Panc1 (cell line): Measurements from ENCODE around the gene BLOC1S6. TPM values are rescaled to one million over a fixed set of nuclear protein-coding genes. Genes with fewer than 3 reads are reported as not detected.

Experiments
- ATAC-seq: fragments of 200-7000 bp; cut with Tn5 transposase; 2 replicates; pipeline ENCODE4 v1.9.1; 2020; ENCODE audit warnings: mild to moderate bottlenecking, moderate library complexity
- BruUV-seq: library from RNA; stranded (reverse); fragments of 400-500 nt; replicated peaks from 2 replicates; lab custom pipeline; 2021; lab: Mats Ljungman, UMichigan
- CTCF ChIA-PET: fragments of 300-600 bp; sonication (Branson Sonifier 250); formaldehyde crosslinking; loops from one replicate; lab custom pipeline; 2022; ENCODE audit warnings: antibody characterized with exemption; lab: Charles Lee
- POLR2A ChIA-PET: fragments of 300-600 bp; sonication (Branson Sonifier 250); formaldehyde crosslinking; loops from one replicate; lab custom pipeline; 2022; ENCODE audit warnings: antibody characterized with exemption; lab: Charles Lee
- DNase-seq: peaks from one replicate; pipeline ENCODE4 v3.0.0-alpha.2; 2010; ENCODE audit warnings: low read depth, low spot score
- H3K27ac ChIP-seq: 2 replicates; pipeline ENCODE4 v1.5.1; 2011; ENCODE audit warnings: mild to moderate bottlenecking, low read length, inconsistent platforms
- H3K27me3 ChIP-seq: fragments of 200-500 bp; sonication (Bioruptor generic); 2 replicates; pipeline ENCODE4 v1.6.0; 2014; ENCODE audit warnings: low read length, inconsistent platforms; ENCODE audit not compliant: control insufficient read depth, insufficient read depth
- H3K36me3 ChIP-seq: fragments of 200-500 bp; sonication (Bioruptor generic); 2 replicates; pipeline ENCODE4 v1.5.1; 2014; ENCODE audit warnings: inconsistent platforms, mild to moderate bottlenecking, low read length, moderate library complexity; ENCODE audit not compliant: control insufficient read depth, insufficient read depth
- H3K4me1 ChIP-seq: 2 replicates; pipeline ENCODE4 v1.5.1; 2011; ENCODE audit warnings: inconsistent platforms, mild to moderate bottlenecking, low read length, moderate library complexity; ENCODE audit not compliant: control insufficient read depth, insufficient read depth
- H3K4me3 ChIP-seq, 2 experiments: 2 replicates each; pipeline ENCODE4 v1.5.1; 2011 to 2012; ENCODE audit warnings: low read depth in 2 of 2, low read length in 2 of 2, mild to moderate bottlenecking in 2 of 2, inconsistent platforms in 1 of 2, moderate library complexity in 1 of 2
- H3K9me3 ChIP-seq: fragments of 200-500 bp; sonication (Bioruptor generic); 2 replicates; pipeline ENCODE4 v1.5.1; 2014; ENCODE audit warnings: low read depth, mild to moderate bottlenecking, inconsistent platforms, low read length, moderate library complexity; ENCODE audit not compliant: control insufficient read depth, insufficient read depth
- CTCF ChIP-seq: fragments of 450-650 bp; IDR thresholded peaks from 2 replicates; pipeline ENCODE4 v1.5.1; 2017; ENCODE audit warnings: mild to moderate bottlenecking
- POLR2AphosphoS5 ChIP-seq: IDR thresholded peaks from 2 replicates; pipeline ENCODE4 v1.6.1; 2012; ENCODE audit warnings: mild to moderate bottlenecking, low read depth, low read length, moderate library complexity
- SIN3A ChIP-seq: IDR thresholded peaks from 2 replicates; pipeline ENCODE4 v1.6.1; 2012; ENCODE audit warnings: low read depth, mild to moderate bottlenecking, low read length, moderate library complexity, borderline replicate concordance; ENCODE audit not compliant: insufficient read depth
- TCF7L2 ChIP-seq: IDR thresholded peaks from 2 replicates; pipeline ENCODE4 v1.6.1; 2011; ENCODE audit warnings: mild to moderate bottlenecking, low read depth, low read length, inconsistent platforms
- in situ Hi-C: cut with HindIII; loops from 2 replicates; pipeline ENCODE4 v1.10.0; 2016; ENCODE audit warnings: low sequenced_read_pairs, low pct_unique_long_range_greater_than_20kb
- intact Hi-C: fragments of 100-400 bp; cut with micrococcal nuclease; formaldehyde crosslinking; loops from one replicate; pipeline ENCODE4 v1.10.0; 2022; ENCODE audit not compliant: unreplicated experiment
- total RNA-seq: library from RNA; stranded (reverse); gene quantifications from one replicate; pipeline ENCODE4 v1.2.1, GENCODE V29; 2021; ENCODE audit not compliant: unreplicated experiment
- TF ChIP-seq, protein P1 (sequence below), 2 experiments: IDR thresholded peaks; 2 replicates each; pipeline ENCODE4 v1.6.1; 2011 to 2012; ENCODE audit warnings: low read depth in 2 of 2, control low read depth in 1 of 2, low read length in 1 of 2, mild to moderate bottlenecking in 1 of 2, moderate library complexity in 1 of 2; ENCODE audit not compliant: insufficient read depth in 1 of 2

BLOC1S6 gene
- total RNA-seq, 1 experiment from 2014 or later = 52.0 TPM

GRCh38 chr15:45550436-45550835 is 36.7 kb upstream of the BLOC1S6 start:
- no peak for ATAC-seq
- intact Hi-C loops = no loop called here
- in situ Hi-C loops = no loop called here
- CTCF ChIA-PET = no interaction called here
- TF ChIP-seq, protein P1, sequence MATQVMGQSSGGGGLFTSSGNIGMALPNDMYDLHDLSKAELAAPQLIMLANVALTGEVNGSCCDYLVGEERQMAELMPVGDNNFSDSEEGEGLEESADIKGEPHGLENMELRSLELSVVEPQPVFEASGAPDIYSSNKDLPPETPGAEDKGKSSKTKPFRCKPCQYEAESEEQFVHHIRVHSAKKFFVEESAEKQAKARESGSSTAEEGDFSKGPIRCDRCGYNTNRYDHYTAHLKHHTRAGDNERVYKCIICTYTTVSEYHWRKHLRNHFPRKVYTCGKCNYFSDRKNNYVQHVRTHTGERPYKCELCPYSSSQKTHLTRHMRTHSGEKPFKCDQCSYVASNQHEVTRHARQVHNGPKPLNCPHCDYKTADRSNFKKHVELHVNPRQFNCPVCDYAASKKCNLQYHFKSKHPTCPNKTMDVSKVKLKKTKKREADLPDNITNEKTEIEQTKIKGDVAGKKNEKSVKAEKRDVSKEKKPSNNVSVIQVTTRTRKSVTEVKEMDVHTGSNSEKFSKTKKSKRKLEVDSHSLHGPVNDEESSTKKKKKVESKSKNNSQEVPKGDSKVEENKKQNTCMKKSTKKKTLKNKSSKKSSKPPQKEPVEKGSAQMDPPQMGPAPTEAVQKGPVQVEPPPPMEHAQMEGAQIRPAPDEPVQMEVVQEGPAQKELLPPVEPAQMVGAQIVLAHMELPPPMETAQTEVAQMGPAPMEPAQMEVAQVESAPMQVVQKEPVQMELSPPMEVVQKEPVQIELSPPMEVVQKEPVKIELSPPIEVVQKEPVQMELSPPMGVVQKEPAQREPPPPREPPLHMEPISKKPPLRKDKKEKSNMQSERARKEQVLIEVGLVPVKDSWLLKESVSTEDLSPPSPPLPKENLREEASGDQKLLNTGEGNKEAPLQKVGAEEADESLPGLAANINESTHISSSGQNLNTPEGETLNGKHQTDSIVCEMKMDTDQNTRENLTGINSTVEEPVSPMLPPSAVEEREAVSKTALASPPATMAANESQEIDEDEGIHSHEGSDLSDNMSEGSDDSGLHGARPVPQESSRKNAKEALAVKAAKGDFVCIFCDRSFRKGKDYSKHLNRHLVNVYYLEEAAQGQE (IDR thresholded peaks at IDR 0.05; ENCODE audit: insufficient read depth in 1 of 2, low read depth in 2 of 2, low read length in 1 of 2) = no peak
- TF ChIP-seq TCF7L2 (no peak), SIN3A (no peak), POLR2AphosphoS5 (no peak), CTCF (no peak)
- 0 out of 2 replicates have a peak, but pooled peaks cover 2% of the 10 kb centered on the region for H3K27me3 ChIP-seq
- POLR2A ChIA-PET = no interaction called here
- H3K27ac ChIP-seq = no peak overlapping the region
- H3K4me1 ChIP-seq = no peaks in the 10 kb centered on the region
- no peaks in the 10 kb centered on the region for H3K9me3 ChIP-seq
- no peak for DNase-seq
- H3K36me3 ChIP-seq = no peaks in the 10 kb centered on the region
- no TSS peak for BruUV-seq
- H3K4me3 ChIP-seq = no peak overlapping the region

DNA sequence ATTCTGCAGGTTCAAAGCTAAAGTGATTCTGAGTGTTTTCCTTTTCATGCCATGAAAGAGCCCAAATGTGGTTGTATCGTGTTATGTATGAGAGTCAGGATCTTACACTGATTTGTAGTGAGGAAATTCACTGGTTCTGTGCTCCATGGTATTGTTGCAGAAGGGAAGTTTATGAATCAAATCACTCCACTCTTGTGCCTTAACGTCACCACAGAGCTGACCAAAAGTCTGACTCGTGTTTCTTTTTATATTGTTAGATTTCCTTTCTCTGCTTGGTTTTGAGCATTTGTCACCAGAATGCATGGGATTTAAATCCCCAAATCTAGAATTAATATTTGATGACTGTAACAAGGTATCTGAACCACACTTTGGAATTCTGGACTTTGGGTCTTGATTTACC is 35.5 kb upstream of the BLOC1S6 start:
- CTCF ChIA-PET = no interaction called here
- Histone ChIP-seq H3K4me1 (no peaks in the 10 kb centered on the region), H3K36me3 (no peaks in the 10 kb centered on the region), H3K9me3 (no peaks in the 10 kb centered on the region), H3K27ac (no peak overlapping the region), H3K4me3 (no peak overlapping the region), H3K27me3 (0 out of 2 replicates have a peak, but pooled peaks cover 2% of the 10 kb centered on the region)
- intact Hi-C loops = no loop called here
- DNase-seq = no peak
- in situ Hi-C loops = no loop called here
- BruUV-seq = no TSS peak
- POLR2A ChIA-PET = no interaction called here
- TF ChIP-seq, protein P1 (IDR thresholded peaks at IDR 0.05; ENCODE audit: insufficient read depth in 1 of 2, low read depth in 2 of 2, low read length in 1 of 2) = no peak
- no peak for TF ChIP-seq TCF7L2
- no peak for TF ChIP-seq SIN3A
- TF ChIP-seq CTCF = no peak
- no peak for TF ChIP-seq POLR2AphosphoS5
- no peak for ATAC-seq
